Activated CD4-positive, CD25-positive, alpha-beta regulatory T cell treated with anti-CD3 and anti-CD28 coated beads, Interleukin-2, amount 50 U/mL, for 16 hours (primary cell): Measurements from ENCODE around the gene NME3.

Source experiments
- DNase-seq: peaks from one replicate; pipeline ENCODE4 v3.0.0-alpha.2; 2020; ENCODE audit warnings: low read depth, low spot score

NME3 gene

DNA sequence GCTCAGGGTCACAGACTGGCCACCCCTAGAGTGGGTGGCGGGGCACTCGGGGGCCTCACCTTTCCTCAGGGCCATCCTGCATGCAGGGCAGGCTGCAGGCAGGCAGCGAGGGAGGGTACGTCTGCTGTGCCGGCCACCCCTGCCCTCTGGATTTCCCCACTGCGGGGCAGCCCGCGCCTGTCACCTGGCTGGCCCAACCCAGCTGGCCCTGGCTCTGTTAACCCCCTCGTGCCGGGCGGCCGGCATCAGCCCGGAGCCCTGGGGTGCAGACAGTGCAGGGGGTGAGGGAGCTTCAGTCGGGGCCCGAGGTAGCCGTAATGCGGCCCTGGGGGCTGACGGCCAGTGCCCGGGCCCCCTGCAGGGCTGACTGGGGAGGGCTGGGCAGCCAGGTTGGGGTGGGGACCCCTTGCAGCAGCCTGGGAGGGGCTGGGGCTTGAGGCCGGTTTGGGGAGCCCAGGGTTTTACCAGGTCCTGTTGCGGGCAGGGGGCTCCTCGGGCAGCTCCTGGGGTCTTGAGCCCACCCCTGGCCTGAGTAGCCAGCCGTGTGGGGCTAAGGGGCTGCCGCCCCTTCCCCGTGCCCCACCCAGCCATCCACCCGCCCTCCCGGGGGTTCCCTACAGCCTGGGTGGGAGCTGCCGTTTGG is 22.4 kb upstream of the NME3 start, which contains the start of gene IGFALS:
Gene IGFALS, minus strand, starts transcription at position 128 of the 643 bp plus-strand sequence. Its CDS starts 53 bp downstream, at position 75.
- DNase-seq = no peak

DNA sequence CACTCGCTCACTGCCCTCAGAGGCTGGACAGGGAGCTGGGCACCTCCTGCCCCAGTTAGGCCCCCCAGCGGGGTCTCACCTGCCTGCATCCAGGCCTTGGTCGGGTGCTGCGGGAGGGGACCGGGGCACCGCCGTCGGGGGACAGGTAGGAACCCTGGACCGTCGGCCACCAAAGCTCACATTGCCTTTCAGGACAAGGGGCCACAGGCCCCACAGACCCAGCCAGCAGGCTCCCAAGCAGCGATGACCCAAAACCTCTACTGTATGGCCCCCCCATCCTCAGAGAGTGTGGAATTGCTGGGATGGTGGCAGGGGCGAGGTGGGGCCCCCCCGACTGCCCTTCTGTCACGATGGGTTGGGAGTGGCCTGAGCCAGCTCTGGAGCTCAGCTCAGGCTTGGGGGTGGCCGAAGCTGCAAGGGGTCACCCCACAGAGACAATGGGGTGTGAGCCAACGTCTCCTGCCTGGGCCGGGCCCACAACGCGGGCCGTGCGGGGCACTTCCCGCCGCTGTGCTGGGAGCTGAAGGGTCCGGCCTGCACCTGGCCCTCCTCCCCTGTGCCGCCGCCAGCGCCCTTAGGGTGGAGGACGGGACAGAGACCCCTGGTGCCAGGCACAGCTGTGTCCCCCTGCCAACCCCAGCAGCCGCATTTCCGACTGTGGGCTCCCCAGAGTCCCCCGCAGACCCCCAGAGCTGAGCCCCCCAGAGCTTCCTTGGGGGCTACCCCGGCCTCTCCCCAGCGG is 21.7 kb upstream of the NME3 start:
- no peak for DNase-seq

DNA sequence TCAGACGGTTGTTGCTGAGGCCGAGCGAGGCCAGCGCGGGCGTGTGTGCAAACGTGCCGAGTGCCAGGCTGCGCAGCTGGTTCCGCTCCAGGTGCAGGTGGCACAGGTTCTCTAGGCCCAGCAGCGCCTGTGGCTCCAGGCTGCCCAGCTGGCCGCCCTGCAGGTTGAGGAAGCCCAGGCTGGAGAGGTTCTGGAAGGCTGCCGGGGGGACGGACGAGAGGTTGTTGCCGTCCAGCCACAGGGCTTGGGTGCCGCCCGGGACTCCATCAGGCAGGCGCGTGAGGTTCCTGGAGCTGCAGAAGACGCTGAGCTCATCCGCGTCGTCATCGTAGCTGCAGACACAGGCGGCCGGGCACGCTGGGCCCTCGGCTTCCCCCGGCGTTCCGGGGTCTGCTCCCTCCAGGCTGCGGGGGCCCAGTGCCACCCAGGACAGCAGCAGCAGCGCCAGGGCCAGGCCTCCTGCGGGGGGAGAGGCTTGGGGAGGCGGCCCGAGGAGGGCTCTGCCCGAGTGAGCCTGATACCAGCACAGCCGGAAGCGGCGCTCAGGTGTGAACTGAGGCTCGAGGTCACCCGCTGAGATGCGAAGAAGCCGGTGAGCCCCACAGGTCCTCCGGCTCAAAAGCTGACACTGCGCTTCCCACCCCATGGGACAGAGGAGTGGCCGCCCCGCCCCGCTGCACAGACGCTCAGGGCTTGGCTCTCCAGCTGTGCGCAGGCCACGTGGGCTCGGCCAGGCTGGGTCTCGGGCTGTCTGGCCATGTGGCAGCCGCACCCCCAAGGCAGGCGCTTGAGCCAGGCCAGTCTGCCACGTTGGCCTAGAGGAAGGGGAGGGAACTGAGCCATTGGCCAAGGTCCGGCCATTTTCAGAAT is 20.8 kb upstream of the NME3 start:
- DNase-seq = no peak

DNA sequence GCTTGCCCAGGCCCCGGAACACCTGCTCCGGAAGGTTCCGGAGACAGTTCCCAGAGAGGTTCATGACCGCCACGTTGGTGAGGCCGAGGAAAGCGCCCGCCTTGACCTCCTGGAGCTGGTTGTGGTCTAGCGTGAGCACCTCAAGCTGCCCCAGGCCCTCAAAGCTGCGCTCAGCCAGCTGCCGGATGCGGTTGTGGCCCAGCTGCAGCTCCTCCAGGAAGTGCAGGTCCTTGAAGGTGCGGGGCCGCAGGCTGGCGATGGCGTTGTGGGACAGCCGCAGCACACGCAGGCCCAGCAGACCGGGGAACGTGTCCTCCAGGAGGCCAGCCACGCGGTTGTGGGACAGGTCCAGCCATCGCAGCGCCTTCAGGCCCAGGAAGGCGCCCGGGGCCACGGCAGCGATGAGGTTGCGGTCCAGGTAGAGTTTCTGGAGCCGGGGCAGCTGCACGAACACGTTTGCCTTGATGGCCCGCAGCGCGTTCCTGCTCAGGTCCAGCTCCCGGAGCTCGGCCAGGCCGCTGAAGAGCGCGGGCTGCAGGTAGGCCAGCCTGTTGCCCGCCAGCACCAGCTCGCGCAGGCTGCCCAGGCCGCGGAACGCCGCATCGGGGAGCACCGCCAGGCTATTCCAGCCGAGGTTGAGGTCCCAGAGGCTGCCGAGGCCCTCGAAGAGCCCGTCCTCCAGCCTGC is 20.1 kb upstream of the NME3 start:
- no peak for DNase-seq

DNA sequence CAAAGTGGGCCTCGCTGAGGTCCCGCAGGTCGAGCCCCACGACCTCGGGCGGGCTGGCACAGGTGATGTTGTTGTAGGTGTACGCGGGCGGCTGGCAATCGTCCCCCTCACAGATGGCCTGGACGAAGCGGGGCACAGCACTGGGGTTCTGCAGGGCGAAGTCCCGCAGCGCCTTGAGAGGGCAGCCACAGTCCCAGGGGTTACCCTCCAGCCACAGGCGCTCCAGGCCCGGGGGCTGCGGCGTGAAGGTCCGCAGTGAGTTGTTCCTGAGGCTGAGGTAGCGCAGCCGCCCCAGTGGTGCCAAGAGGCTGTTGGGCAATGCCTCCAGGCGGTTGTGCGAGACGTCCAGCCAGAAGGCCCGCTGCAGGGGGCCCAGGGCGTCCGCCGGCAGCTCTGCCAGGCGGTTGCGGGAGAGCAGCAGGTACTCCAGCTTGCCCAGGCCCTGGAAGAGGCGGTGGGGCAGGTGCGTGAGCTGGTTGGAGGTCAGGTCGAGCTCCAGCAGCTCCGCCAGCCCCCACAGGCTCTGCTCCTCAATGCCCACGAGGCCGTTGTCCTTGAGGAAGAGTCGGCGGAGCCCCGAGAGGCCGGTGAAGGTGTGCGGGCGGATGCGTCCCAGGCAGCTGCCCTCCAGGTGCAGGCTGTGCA is 19.4 kb upstream of the NME3 start:
- DNase-seq = no peak

DNA sequence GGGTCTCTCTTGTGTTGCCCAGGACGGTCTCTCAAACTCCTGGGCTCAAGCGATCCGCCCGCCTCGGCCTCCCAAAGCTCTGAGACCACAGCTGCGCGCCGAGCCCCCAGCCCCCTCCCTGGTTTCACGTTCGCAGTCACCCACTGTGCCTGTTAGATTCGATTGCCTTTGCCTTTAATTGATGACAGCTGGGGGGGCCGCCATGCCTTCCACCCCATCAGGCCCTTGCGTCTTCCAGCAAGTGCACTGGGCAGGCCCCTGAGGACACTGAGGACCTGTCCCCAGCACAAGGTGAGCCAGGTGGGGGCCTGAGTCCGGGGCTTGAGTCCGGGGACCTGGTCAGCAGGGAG is 18.9 kb upstream of the NME3 start:
- DNase-seq = no peak

DNA sequence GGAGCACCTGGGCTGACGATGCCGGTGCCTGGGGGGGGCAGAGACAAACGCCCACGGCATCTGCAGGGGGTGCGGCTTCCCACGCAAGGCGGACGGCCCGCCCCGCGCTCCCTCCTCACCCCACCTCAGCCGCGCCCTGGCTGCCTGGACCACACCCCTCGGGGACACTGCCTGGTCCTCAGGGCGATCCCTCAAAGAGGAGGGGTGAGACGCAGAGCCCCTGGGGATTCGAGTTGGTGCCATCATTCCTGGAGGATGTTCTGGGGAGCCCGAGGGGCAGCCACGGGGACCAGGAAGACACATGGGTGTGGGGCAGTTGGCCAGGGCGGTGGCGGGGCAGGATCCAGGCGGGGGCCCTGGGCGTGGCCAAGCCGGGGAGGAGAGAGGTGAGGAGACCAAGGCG is 18.3 kb upstream of the NME3 start:
- no peak for DNase-seq

DNA sequence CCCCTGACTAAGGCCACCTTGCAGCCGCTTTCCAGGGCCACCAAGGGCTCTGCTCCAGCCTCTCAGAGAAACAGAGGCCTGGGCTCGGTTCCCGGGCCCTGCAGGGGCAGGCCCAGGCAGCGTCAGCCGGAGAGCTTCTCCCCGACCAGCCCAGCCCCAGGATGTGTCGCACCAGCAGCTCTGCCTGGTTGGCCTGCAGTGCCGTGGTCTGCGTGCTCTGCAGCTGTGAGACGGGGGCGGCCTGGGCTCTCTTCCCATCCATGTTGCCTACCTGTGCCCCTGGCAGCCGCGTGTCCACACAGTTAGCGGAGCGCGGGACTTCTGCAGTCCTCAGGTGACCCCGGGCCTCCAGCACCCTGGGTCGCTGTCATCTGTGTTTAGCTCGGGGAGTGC is 17.4 kb upstream of the NME3 start:
- DNase-seq = no peak

DNA sequence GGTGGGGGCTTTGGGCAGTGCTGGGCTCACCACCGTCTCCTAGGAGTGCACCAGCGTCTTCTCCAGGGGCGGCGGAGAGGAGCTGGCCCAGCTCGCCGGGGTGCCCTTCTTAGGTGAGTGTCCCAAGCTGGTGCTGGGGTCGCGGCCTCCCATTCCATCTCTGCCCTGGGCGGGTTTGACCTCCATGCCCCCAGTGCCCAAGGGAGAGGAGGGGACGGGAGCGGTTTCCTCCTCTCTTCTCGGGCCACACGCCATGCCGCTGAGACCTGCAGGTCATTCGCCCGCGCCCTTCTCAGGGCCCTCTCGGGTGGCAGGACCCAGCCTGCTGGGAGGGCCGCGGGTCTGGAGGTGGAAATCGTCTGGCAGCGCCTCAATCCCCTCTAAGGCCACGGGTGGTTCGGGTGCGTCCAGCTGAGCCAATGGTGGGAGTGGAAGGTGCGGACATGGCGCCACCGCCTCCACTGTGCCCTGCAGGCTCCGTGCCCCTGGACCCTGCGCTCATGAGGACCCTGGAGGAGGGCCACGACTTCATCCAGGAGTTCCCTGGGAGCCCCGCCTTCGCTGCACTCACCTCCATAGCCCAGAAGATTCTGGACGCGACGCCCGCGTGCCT is 16.9 kb upstream of the NME3 start:
- no peak for DNase-seq

DNA sequence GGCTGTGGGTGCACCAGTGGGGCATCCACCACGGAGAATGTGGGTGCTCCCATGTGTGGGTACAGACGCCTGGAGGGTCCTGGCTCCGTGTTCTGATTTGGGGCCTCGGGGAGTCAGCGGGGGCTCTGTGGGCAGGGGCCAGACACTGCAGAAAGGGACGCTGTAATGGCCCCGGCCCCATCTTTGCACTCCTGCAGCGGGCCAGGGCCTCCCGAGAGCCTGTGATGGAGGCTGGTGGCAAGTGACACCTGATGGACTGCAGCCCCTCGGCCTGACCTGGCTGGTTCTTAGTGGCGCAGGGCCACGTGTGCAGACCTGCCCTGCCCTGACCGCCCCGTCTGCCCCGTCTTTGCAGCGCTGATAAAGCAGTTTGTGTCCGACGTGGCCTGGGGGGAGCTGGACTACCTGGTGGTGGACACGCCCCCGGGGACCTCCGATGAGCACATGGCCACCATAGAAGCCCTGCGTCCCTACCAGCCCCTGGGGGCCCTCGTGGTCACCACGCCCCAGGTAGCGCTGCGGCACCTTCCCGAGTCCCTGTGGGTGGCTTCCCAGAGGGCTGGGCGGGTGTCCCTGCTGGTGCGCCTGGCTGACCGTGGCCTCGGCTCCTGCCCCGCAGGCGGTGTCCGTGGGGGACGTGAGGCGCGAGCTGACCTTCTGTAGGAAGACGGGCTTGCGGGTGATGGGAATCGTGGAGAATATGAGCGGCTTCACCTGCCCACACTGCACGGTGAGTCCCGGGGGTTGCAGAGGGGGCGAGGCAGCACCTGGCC is 16.2 kb upstream of the NME3 start:
- no peak for DNase-seq

DNA sequence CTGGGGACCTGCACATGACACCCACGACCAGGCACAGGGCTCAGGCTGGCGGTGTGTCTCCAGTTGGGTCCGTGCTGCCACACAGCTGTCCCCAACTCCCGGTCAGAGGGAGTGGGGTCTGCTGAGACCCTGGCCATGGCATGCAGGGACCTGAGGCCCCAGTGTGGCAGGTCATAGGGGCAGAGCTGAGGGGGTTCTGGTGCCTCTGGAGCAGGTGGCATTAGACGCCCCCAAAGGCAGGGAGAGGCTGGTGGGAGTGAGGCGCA is 15.6 kb upstream of the NME3 start:
- no peak for DNase-seq

DNA sequence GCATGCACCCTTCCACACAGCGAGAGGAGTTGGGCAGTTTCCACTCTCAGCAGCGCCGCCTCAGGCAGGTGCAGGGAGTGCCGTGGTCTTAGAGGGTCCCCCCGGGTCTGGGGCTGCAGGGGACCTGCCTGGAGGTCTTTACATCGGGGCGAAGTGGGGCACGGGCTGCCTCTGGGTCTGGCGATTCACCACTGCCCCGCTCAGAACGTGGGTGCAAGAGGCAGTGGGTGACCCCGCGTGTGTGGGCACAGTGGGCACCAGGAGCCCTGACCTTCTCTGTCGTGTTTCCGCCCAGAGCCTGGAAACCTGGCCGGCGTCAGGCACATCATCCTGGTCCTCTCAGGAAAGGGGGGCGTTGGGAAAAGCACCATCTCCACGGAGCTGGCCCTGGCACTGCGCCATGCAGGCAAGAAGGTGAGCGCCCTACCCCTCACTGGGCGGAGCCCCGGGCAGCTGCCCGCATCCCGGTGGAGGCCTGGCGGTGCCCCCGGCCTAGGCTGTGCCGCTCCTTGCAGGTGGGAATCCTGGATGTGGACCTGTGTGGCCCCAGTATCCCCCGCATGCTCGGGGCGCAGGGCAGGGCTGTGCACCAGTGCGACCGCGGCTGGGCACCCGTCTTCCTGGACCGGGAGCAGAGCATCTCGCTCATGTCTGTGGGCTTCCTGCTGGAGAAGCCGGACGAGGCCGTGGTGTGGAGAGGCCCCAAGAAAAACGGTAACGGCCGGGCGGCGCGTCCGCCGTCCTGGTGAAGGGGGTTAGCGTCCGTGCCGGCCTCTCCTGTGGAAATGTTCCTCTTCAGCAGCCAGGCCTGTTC is 15.1 kb upstream of the NME3 start:
- DNase-seq = no peak

DNA sequence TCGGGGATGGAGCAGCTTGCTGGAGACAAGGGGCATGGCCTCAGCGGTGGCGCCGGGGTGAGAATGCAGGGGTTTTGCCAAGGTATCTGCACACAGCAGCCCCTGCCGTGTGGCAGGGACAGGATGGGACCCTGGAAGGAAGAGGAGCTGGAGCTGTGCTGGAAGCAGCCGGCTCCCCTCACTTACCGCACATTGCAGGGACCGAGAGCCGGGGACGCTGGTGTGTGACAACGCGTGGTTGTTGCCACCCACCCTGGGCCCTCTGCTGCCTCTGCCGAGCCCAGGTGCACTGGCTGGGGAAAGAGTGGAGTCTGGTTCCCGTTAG is 14.5 kb upstream of the NME3 start:
- no peak for DNase-seq

DNA sequence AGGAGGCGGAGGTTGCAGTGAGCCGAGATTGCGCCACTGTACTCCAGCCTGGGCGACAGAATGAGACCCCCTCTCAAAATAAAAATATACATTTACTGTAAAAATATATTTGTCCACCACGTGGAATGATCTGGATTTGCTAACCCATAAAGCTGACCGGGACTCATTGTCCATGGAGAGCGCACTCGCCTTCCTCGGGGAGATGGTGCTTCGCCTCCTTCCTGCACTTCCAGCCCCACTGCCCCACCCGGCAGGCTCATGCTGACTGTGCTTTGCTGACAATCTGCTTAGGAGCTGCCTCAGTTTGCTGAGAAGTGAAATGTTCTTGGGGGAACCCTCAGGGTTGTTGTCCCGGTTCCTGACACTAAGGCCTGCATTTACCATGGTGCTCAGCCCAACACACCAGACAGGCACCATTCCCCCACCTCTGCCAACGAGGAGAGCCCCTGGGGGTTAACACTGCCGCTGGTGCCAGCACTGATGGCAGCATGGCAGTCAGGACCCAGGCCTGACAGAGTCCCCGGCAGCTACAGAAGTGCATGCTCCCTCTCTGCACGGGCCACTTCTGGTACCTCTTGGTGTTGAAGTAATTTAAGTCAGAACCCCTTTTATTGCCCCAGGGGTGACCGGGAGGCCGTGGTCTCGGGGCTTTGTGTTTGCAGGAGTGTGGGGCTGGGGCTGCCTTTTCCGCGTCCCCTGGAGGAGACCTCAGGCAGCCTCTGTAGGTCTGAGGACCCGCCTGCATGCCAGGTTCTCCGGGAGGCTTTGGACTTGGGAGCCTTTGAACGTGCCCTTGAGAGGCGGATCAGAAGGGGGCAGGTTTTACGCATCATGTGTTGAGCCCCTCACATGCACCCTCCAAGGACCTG is 13.9 kb upstream of the NME3 start:
- no peak for DNase-seq

DNA sequence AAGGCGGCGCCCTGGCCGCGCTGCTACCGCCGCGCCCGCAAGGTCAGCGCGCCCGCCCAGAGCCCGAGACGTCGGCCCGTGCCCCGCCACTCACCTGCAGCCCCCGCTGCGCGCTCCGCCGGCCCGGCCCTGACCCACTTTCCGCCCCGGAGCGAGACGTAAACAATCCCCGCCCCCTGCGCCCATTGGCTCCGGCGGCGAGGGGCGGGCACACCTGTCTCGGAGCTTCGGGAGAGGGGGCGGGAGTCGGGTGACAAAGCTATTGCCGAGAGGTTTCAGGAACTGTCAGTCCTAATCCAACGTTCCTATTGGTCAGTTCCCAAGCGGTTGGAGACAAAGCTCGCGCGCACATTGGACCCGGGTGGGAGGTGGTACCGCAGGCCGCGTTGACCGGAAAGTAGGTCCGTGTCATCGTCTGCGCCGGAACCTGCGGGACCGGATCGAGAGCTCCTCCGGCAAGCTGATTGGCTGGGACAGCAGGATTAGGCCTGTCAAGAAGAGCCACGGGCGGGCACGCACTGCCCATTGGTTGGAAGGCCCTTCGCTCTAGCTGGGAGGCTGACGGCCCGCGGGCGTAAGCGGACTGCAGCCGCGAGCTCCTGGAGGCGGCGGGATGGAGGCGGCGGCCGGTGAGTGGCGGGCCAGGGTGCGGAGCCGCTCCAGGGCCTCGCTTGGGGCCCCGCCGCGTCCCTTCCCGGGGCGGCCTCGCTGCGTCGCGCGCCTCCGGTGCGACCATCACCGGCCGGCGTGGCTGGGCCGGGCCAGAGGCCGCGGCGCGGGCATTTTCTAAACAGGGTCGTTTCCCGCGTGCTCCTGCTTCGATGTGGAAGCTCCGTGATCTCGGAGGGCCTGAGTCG is 11.3 kb upstream of the NME3 start, which contains the start of the genes NUBP2 and SPSB3:
Gene NUBP2, plus strand, starts transcription at position 553 of the 857 bp plus-strand sequence. Its CDS starts 61 bp downstream, at position 614.
Gene SPSB3, minus strand, starts transcription at position 164 of the 857 bp plus-strand sequence. CDS start 1,088 bp downstream, outside the sequence.
- peak; percentile 97 for DNase-seq

DNA sequence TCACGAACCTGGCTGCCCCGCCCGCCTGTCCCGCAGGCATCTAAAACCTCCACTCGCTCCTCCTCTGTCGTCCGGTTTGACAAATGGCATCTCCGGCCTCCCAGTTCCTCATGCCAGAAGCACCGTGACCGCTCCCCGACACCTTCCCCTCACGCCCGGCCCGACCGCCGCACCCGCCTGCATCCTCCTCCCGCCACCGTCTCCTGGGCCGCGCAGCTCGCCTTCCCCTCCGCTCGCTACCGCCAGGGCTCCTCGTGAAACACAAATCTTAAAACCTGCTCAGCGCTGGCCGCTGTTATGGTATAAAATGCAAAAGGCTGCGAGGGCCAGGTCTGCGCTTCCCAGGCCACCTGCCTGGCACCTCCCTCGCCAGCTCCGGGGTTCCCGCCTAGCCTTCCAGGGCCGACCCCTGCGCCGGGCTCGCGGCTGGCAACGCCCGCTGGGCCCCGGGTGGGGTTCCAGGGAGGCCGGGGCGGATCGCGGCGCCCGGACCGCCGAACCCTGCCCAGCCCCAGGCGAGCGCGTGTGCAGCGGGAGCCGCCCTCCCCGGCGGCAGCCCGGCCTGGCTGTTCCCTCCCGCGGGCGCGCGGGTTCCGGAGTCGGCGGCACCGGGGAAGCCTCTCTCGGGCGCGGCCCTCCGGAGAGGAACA is 10.5 kb upstream of the NME3 start:
- DNase-seq = no peak

DNA sequence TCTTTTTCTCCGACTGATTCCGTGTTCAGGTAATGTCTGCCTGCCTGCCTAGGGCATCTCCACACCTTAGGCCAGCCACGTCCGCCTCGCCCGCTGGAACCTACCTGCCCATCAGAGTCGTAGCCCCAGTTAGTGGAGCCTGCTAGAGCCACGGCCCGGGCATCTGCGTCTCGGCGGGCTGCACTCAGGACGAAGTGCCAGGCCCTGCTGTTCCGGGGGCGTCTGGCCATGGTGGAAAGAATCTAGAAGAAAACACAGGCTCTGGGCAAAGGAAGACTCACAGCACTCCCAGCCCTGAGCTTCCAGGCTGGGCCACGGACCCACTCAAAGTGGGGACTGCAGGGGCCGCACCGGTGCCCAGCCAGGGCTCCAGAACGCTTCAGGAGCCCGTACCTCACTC is 9.9 kb upstream of the NME3 start:
- no peak for DNase-seq
